Astrocyte (in vitro differentiated cells and primary cell): Measurements from ENCODE around the gene TBC1D8. TPM values are rescaled to one million over a fixed set of nuclear protein-coding genes. Genes with fewer than 3 reads are reported as not detected.
A peak's percentile ranks its signal among the peaks of the same experiment; 100 is the strongest.

Experiments used
- DNase-seq: peaks from one replicate; pipeline ENCODE4 v3.0.0-alpha.2; 2010; ENCODE audit warnings: low read depth
- FAIRE-seq: peaks from 2 replicates; lab custom pipeline; 2011; peaks lifted over from hg19 to GRCh38; lab: Jason Lieb, UNC
- H2AFZ ChIP-seq: 2 replicates; pipeline ENCODE4 v1.6.0; 2012; ENCODE audit warnings: low read depth, low read length, inconsistent platforms
- H3K27ac ChIP-seq: 2 replicates; pipeline ENCODE4 v1.5.1; 2011; ENCODE audit warnings: low read depth, low read length, inconsistent platforms
- H3K27me3 ChIP-seq: 2 replicates; pipeline ENCODE4 v1.6.0; 2011; ENCODE audit warnings: low read length, inconsistent platforms; ENCODE audit not compliant: insufficient read depth
- H3K36me3 ChIP-seq: 2 replicates; pipeline ENCODE4 v1.5.1; 2011; ENCODE audit warnings: low read length, inconsistent platforms; ENCODE audit not compliant: insufficient read depth
- H3K4me1 ChIP-seq: 2 replicates; pipeline ENCODE4 v1.5.1; 2011; ENCODE audit warnings: low read length, inconsistent platforms; ENCODE audit not compliant: insufficient read depth
- H3K4me2 ChIP-seq: 2 replicates; pipeline ENCODE4 v1.6.0; 2012; ENCODE audit warnings: low read length, inconsistent platforms
- H3K4me3 ChIP-seq: 2 replicates; pipeline ENCODE4 v1.5.1; 2011; ENCODE audit warnings: low read depth, mild to moderate bottlenecking, low read length, inconsistent platforms; ENCODE audit not compliant: insufficient read depth
- H3K79me2 ChIP-seq: 2 replicates; pipeline ENCODE4 v1.6.0; 2012; ENCODE audit warnings: mild to moderate bottlenecking, low read length, inconsistent platforms; ENCODE audit not compliant: insufficient read depth
- H3K9ac ChIP-seq: 2 replicates; pipeline ENCODE4 v1.6.0; 2012; ENCODE audit warnings: mild to moderate bottlenecking, low read length, inconsistent platforms
- H3K9me3 ChIP-seq: 2 replicates; pipeline ENCODE4 v1.5.1; 2012; ENCODE audit warnings: low read depth, mild to moderate bottlenecking, low read length, inconsistent platforms; ENCODE audit not compliant: insufficient read depth
- H4K20me1 ChIP-seq: 2 replicates; pipeline ENCODE4 v1.6.0; 2012; ENCODE audit warnings: low read length, inconsistent platforms; ENCODE audit not compliant: insufficient read depth
- H3K27ac Mint-ChIP-seq: one replicate; pipeline ENCODE4 v1.8.0; 2021; ENCODE audit warnings: mild to moderate bottlenecking, mixed read lengths; ENCODE audit not compliant: unreplicated experiment
- H3K27me3 Mint-ChIP-seq: one replicate; pipeline ENCODE4 v1.8.0; 2021; ENCODE audit warnings: low read depth, mixed read lengths; ENCODE audit not compliant: unreplicated experiment
- H3K36me3 Mint-ChIP-seq: one replicate; pipeline ENCODE4 v1.8.0; 2021; ENCODE audit warnings: low read depth, mixed read lengths; ENCODE audit not compliant: unreplicated experiment
- H3K4me1 Mint-ChIP-seq: one replicate; pipeline ENCODE4 v1.8.0; 2021; ENCODE audit warnings: low read depth, mixed read lengths; ENCODE audit not compliant: unreplicated experiment
- H3K4me3 Mint-ChIP-seq: one replicate; pipeline ENCODE4 v1.8.0; 2021; ENCODE audit warnings: mild to moderate bottlenecking, moderate library complexity, mixed read lengths; ENCODE audit not compliant: unreplicated experiment
- H3K9me3 Mint-ChIP-seq: one replicate; pipeline ENCODE4 v1.8.0; 2021; ENCODE audit warnings: mild to moderate bottlenecking, mixed read lengths; ENCODE audit not compliant: unreplicated experiment
- CTCF ChIP-seq: IDR thresholded peaks from 2 replicates; pipeline ENCODE4 v1.5.1; 2011; ENCODE audit warnings: low read depth, mild to moderate bottlenecking, inconsistent platforms, low read length, moderate library complexity; ENCODE audit not compliant: insufficient read depth
- EZH2 ChIP-seq: IDR thresholded peaks from 2 replicates; pipeline ENCODE4 v1.6.1; 2012; ENCODE audit warnings: mild to moderate bottlenecking, low read length, inconsistent platforms; ENCODE audit not compliant: insufficient read depth
- total RNA-seq: library from RNA; stranded (reverse); gene quantifications from 2 replicates; pipeline ENCODE4 v1.2.1, GENCODE V29; 2021

TBC1D8 gene
- total RNA-seq, 1 donor from 2014 or later = 2.4 TPM

DNA sequence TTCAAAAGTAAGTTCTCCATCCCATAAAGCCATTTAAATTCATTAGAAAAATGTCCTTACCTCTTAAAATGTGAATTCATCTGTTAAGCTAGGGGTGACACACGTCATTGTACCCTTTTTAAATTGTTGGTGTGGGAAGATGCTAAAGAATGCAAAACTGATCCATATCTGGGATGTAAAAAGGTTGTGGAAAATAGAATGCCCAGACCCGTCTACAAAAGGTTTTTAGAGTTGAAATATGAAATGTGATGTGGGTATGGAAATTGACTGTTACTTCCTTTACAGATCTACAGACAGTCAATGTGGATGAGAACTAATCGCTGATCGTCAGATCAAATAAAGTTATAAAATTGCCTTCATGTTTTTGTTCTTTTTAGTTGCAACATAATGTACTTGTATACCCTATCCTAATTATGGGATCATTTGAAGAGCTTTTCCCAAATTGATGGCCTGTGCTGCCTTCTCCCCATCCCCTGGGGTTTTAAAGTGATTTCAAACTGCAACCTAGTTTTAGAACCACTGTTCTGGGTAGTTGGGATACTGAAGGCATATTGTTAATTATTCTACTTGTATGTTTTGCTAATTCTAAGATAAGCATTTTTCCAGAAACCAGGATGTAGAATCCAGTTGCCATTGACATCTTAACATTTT, 145.0 kb downstream of the TBC1D8 start:
- H3K4me1 ChIP-seq = peaks cover 27% of the 10 kb centered on the region
- H3K4me3 Mint-ChIP-seq = peak overlapping the region; percentile 56
- H3K36me3 ChIP-seq = peaks cover 57% of the 10 kb centered on the region
- peak overlapping the region; percentile 89 for H3K4me2 ChIP-seq
- no peak overlapping the region for H3K4me3 ChIP-seq
- no peak overlapping the region for H3K27ac Mint-ChIP-seq
- H3K9me3 ChIP-seq = no peaks in the 10 kb centered on the region
- no peaks in the 10 kb centered on the region for H3K27me3 Mint-ChIP-seq
- peaks cover 46% of the 10 kb centered on the region for H3K4me1 Mint-ChIP-seq
- H3K27ac ChIP-seq = no peak overlapping the region
- peaks cover 57% of the 10 kb centered on the region for H3K79me2 ChIP-seq
- H3K9ac ChIP-seq = no peak overlapping the region
- FAIRE-seq = no peak
- TF ChIP-seq EZH2 = no peak
- no peak for TF ChIP-seq CTCF
- no peak overlapping the region for H2AFZ ChIP-seq
- peaks cover 35% of the 10 kb centered on the region for H3K36me3 Mint-ChIP-seq
- H4K20me1 ChIP-seq = peaks cover 78% of the 10 kb centered on the region
- H3K9me3 Mint-ChIP-seq = no peaks in the 10 kb centered on the region
- DNase-seq = no peak
- no peaks in the 10 kb centered on the region for H3K27me3 ChIP-seq

DNA sequence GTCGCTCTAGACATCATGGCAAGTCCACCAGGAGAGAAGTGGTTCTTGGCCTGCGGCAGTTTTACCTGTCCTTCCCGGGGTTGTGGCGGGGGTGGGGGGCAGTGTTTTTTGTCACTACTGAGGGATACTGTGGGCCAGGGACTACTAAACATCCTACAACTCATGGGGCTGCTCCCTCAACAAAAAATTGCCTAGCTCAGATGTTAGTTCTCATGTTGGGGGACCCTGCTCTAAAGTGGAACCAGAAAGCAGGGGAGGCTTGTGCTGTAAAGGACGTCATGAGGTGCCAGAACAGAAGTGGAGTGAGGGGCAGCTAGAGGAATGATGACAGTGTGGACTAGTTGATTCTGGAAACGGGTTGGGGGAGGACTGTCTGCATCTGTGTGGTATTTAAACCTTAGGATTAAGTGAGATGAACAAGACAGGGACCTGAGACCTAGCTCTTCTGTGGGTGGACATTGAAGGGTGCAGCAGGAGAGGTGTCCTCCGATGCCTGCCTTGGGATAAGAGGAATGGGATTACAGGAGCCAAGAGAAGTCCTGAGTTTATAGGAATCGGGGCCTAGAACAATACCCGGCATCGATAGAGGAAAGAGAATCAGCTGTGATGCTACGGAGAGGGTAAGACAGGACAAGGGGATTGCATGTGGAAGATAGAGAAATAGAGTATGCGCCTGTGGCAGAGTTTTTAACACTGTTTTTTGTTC, 146.4 kb downstream of the TBC1D8 start:
- H3K4me3 ChIP-seq = peak overlapping the region; percentile 98
- peaks cover 27% of the 10 kb centered on the region for H3K4me1 ChIP-seq
- H3K9ac ChIP-seq = peak overlapping the region; percentile 99
- H3K9me3 Mint-ChIP-seq = no peaks in the 10 kb centered on the region
- H3K36me3 ChIP-seq = peaks cover 54% of the 10 kb centered on the region
- DNase-seq (no peak), FAIRE-seq (no peak)
- H3K27ac ChIP-seq = no peak overlapping the region
- H3K4me2 ChIP-seq = peak overlapping the region; percentile 89
- no peaks in the 10 kb centered on the region for H3K27me3 ChIP-seq
- peaks cover 71% of the 10 kb centered on the region for H4K20me1 ChIP-seq
- peaks cover 42% of the 10 kb centered on the region for H3K4me1 Mint-ChIP-seq
- no peak for TF ChIP-seq CTCF
- TF ChIP-seq EZH2 = no peak
- peaks cover 57% of the 10 kb centered on the region for H3K79me2 ChIP-seq
- H3K27me3 Mint-ChIP-seq = no peaks in the 10 kb centered on the region
- H3K36me3 Mint-ChIP-seq = peaks cover 35% of the 10 kb centered on the region
- H3K4me3 Mint-ChIP-seq = peak overlapping the region; percentile 99
- H3K9me3 ChIP-seq = no peaks in the 10 kb centered on the region
- H3K27ac Mint-ChIP-seq = peak overlapping the region; percentile 49
- no peak overlapping the region for H2AFZ ChIP-seq
